ENCODE measurements around the gene F11R.

GRCh38 chr1:160971618-160972056, 49.3 kb downstream of the F11R start:
- TF ChIP-seq CTCF (IDR thresholded peaks at IDR 0.05; ENCODE audit: insufficient read depth, low read length) (no peak), POLR2AphosphoS5 (IDR thresholded peaks at IDR 0.05; ENCODE audit: low read depth) (no peak), REST (IDR thresholded peaks at IDR 0.05; ENCODE audit: insufficient replicate concordance, low read depth) (no peak)
